HG03039 (cell line): Measurements from ENCODE around the gene MAN1A1.
"Not testable (repeated sequence)": the region's sequence is repeated elsewhere in the genome, so short reads cannot be mapped to it uniquely, and the experiment has no call there.

ENCODE experiments used
- ATAC-seq: cut with Tn5 transposase; IDR thresholded peaks from one replicate; pipeline ENCODE4 v1.9.1; 2021; ENCODE audit warnings: mild to moderate bottlenecking, moderate library complexity; ENCODE audit not compliant: unreplicated experiment

MAN1A1 gene

DNA sequence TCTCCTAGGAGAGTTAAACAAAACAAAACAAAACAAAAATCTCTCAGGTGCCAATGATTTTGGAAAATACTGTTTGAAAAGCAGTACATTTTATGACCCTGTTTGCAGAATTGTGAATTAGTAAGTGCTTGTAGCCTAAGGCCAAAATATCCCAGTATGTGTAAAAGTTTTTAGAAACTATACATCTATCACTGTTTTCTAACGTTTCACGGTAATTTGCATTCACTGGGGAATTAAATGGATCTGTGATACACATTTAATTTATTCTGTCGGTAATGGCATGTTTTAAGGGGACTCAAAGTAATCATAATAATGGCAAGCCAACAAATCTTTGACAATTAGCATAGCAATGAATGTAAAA lies 175.5 kb downstream of the MAN1A1 start:
- no peak for ATAC-seq

DNA sequence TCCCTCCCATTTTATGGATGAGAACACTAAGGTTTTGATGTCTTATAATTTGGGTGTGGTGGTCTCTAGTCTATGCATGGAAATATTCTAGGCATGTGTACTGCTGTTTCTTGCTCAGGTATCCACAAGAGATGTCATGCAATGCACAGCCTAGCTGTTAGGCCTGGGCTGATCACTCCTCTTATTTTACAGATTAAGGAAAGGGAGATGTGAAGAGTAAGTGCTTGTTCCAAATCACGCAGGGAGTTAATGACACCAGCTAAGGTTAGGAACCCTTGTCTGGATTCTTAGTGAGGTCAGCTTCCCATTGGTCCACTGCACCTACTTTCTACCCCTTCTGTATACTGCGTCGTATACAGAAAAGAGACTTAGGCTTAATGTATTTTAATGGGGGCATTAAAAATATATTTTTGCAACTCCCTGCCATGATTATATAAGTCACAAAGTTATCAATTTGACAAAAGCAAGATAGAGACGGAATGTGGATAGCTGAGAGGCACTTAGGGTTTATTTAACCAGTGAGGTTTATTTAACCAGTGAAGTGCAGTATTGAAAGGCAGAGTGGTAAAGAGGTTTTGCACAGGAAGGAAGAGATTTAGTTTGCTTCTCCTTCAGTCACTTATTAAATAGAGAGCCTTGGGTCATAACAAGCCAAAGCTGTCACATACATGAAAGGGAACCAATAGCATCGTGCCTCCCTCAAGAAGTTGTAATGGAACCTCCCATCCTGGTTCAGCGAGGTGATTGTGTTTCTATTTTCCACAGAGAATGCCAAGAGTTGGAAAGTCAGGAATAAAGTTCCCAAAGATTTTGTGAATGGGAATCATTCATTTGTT lies 176.1 kb downstream of the MAN1A1 start:
- no peak for ATAC-seq

DNA sequence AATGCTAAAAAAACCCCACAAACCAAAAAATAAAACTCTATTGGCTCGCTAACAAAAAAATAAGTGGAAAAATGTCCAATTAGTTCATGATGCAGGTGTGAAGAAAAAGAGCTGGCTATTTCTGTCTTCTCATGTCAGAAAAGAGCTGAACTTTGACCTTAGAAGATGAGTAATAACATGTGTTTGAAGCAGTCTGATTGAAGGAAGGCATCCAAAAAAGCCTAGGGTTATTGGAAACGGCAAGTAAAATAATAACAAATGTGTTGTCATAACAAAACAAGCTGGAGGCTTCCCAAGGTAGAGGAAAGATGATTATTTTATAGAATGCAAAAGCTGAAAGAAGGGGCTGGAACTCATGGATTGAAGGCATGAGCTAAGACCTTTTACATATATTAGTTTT lies 176.7 kb downstream of the MAN1A1 start:
- no peak for ATAC-seq

DNA sequence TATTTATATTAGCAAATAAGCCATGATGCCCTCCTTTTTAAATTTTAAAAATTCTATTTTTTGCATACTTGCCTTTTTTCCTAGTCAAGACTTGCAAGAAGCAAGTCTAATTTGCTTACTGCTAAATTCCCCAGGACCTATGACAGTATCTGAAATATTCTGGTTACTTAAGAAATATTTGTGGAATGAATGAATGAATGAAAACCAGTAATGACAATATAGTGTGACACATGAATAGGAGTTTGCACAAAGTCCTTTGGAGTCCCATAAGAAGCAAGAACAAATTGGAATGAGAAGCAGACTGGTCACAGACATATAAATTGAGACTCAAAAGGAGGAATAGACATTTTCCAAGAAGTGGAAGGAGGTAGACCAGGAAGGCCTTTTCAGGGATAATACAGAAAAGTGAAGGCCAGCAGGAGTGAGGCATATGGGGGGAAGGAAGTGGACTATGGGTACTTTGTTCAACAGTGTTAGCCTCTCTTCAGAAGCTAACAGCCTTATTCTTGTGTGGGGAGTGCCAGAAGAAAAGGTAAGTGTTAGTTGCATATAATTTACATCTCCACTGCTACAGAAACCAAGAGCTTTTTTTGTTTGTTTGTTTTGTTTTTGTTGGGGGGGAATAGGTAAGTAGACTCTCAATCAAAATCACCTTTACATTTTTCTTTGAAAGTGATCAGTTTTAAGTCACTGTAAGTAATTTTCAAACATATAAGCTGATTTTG lies 177.5 kb downstream of the MAN1A1 start:
- no peak for ATAC-seq

DNA sequence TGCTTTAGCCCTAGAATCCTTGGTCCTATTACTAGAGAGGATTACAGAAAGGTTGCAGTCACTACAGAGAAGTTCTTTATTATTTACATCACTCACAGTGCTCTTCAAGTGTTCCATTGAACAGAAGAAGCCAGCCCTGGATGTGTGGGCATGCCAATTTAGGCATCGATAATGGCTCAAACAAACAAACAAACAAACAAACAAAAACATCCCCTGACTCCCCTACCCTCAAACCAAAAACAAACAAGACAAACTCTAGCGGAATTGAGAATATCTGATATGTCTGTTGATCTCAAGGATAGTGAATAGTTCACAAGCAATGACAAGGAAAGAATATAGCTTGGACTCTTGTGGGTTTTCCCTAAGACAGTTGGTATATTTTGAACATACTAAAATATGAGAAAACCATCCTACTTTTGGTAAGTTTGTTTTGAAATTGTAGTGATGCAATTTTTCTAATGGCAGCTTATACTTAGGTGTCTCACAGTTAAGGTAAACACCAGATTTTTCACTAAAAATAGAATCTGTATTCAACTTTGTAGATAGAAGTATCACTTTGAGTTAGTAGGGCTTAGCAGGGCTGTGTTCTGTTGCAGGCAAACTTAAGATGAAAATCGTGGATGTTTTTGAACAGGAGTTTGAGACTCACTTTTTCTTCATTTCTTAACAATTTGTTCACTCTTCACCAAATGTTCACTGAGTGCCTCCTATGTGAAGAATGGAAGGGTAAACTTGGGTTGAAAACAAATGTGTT lies 178.3 kb downstream of the MAN1A1 start:
- no peak for ATAC-seq

DNA sequence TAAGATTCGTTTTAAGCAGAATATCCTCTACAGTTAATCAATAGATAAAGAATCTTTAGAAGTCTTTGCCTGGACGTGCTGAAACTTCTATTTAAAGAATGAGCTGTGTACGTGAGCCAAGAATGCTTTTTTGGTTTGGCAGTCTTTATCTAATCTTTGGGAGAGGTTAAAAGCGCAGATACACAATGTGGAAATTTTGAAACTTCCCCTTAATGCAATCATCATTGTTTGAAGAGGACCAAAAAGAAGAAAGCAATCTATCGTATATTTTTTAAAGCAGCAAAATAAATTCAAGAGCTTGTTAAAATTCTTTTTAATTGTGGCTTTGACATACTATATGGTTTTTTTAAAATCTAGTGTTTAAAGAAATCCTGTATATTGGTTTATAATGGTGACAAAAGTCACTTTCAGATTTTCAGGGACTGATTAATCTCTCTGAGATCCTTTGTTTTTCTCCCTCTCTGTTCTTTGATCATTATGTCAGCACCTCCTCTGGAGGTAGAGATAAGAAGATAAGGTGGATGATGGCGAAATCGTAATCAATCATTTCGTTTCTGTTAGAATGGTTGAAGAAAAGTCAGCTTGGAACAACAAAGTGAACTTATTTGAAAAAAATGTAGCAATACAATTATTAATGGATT lies 179.0 kb downstream of the MAN1A1 start:
- no peak for ATAC-seq

DNA sequence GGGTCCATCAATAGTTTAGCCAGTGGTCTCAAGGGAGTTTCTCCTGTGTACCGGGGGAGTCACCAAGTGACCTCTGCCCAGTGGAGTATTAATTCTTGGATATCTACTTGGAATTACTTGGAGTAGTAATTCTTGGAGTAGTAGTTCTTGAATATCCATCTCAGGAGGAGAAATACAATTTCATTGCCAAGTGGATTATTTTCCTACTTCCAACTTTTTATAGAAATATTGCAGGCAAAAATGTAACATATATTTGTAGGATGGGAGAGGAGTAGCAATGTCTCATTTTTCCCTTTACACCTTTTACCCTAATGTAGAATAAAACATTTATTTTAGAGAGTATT lies 179.5 kb downstream of the MAN1A1 start:
- ATAC-seq, result no peak

DNA sequence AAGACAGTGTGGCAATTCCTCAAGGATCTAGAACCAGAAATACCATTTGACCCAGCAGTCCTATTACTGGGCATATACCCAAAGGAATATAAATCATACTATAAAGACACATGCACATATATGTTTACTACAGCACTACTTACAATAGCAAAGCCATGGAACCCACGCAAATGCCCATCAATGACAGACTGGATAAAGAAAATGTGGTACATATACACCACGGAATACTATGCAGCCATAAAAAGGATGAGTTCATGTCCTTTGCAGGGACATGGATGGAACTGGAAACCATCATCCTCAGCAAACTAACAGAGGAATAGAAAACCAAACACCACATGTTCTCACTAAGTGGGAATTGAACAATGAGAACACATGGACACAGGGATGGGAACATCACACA lies 180.2 kb downstream of the MAN1A1 start:
- not testable (repeated sequence) for ATAC-seq

DNA sequence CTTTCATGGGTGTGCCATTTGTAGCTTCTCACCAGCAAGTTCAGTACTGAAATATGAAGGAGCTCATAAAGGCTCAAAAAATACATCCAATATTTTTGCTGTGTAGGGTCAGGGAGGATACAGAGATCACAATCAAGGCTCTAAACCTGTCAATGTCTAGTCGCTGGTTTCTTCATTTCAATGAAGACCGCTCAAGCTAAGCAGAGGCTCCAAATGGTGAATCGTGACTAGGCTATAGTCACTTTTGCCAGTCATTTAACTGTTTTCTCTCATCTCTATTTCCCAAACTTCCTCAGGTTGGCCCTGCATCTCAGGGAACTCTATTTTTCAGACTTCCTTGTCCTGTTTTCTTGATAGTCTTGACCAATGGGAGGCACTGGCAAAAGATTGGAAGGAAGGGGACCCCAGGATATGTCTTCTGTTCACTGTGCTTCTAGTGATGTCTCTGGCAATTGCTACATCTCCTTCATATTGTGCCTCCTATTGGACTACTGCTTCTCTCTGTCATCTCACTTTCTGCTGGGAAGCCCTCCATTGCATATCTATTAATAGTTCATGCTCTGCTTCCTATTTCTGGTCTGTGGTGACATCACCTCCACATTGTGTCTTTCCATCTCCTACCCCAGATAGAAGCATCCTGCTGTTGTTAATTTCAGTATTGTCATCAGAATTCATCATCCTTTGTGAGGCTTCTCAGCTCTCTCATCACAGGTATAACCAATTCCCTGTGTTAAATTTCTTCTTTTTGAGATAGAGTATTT lies 183.4 kb downstream of the MAN1A1 start:
- no peak for ATAC-seq

DNA sequence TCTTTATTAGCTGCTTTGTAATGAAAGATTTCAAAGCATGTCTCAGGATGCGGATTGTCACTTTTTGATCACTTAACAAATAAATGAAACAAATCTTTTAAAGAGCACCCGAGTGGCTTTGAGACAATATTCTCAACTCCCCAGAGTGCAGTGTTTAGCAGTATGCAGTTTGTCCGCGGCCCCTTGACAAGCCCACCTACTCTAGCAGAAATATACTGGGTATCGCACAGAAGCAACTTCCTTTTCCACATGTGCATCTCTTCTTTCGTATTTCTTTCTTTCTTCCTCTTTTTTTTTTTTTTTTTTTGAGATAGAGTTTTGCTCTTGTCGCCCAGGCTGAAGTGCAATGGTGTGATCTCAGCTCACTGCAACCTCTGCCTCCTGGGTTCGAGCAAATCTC lies 186.6 kb downstream of the MAN1A1 start:
- no peak for ATAC-seq

DNA sequence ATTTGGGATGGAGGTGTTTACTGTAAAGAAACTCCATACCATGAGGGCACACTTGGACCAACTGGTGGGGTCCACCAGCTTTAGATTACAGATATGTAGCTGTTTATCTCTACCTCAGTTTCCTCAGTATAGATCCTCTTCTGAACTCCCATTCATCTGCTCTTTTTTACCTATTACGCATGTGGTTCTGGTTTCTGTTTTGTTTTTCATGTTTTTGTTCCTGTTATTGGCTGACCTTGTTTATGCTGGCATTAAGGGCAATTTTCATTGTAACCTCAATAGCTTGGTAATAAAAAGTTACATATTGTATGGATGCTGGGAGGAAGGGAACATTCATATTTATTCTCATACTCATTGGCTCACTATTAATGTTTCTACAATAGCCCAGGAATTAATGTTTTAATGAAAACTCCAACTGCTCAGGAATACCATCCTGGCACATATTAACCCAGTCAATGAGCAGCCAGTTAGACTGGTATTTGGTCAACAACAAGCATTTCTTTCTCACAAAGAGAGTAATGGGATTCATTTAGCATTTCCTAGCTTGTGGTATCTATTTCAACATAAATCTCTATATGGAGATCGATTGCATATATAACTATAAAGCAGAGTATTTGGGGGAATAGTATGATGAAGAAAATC lies 187.3 kb downstream of the MAN1A1 start:
- ATAC-seq, result no peak

DNA sequence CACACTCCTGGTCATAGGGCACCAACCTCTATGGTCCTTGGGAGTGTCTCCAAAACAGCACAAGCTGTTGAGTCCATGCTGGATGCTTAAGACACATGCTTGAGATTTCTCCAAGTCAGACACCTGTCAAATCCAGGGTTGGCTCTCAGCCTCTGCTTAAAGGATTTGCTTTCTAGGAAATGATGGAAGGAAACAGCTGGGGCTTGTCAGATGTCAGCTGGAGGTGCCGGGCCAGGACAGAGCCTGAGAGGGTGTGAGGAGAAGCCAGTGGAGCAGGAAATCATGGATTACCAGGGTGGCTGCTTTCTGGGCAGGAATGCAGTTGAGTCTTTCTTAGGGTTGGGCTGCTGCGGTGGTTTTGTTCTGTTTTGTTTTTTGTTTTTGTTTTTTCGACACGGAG lies 188.1 kb downstream of the MAN1A1 start:
- ATAC-seq, result no peak

DNA sequence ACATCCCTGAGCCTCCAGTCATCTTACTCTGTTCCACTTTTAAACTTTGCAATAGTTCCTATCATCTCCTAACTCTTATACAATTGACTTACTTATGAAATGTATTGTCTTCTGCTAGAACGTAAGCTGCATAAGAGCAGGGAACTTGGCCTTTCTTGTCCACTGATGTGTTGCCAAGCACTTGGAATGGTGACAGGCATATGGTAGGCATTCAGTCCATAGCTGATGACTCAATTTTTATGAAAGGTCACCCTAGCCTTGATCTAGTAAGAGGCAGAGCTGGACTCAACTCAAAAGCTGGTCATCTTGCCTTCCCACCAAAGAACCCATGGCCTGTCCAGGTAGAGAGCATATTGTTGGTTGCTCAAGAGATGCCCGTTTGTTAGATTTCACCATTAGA lies 188.7 kb downstream of the MAN1A1 start:
- no peak for ATAC-seq

DNA sequence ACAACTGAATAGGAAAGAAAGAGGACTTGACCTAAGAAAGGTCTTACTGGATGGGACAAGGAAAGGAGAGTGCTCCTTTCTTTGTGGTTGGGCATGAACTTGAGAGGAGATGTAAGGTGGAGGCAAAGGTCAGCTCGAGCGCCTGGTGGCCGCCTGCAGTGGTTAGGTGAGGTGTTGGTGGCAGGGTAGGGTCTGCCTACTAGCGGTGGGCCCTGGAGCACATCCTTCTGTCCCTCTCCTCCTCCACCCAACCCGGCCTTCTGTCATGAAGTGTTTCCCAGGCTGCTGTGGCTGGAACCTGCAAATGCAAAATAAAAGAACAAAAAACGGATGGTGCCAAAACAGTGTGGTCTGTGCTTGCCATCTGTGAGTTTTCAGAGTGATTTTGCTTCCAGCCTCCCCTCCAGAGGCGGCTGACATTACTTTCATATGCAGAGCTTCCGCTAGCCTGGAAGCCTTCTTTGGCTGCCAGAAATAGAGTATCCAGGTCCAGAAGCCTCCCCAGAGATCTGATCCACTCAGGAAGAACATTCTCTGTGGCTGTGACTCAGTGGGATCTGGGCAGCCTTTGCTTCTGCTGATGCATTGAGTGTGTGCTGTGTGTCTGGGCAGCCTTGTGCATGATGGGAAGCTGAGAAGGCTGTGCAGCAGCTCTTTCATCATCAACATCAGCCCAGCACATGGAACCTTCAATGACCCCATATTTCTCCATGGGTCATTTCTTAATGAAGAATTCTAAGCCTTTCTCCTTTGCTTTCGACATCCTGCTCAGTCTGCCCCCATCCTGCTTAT lies 191.3 kb downstream of the MAN1A1 start:
- ATAC-seq, result no peak

DNA sequence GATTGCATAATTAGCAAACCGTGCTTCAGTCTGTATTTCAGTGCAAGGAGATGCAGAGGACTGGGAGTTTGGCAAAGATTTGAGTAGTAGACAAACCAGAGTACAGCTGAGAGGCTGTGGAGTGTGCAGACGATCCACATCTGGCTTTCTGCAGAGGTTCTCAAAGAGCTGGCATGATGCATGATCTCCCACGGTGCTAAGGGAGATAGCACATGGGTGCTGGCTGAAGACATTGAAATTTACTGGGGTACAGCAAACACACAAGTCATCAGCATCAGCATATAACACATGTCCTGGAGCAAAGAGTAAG lies 192.1 kb downstream of the MAN1A1 start:
- ATAC-seq, result no peak

DNA sequence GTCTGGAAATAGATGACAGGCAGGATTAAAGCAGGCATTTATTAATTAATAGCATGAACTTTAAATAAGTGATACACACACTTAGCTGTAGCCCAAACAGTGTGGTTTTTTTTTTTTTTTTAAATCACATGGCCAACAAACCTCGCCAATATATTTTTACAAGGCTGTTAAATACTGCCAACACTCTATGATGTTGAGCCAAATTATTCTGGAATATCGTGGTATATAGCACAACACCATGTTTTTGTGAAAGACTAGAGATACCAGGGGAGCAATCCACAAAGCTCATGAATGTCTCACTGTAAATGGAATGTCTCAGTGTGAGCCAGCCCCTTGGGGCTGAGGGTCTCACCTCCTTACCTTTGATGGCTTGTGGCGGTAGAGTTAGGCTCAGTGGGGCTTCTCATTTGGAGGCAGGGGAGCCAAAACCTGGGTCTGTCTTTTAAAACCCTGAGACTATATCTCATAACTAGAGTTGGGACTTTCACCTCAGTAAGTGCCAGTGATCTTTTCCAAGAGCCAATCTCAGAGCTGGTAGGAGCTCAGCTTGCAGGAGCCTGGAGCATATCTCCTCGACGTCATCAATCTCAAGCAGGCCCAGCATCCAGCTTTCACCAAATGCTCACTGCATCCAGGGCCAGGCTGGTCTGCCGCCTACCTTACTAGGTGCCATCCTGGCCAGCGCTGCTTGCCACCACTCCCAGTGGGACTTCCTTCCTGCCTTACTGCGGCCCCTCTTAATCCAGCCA lies 192.6 kb downstream of the MAN1A1 start:
- ATAC-seq, result no peak

DNA sequence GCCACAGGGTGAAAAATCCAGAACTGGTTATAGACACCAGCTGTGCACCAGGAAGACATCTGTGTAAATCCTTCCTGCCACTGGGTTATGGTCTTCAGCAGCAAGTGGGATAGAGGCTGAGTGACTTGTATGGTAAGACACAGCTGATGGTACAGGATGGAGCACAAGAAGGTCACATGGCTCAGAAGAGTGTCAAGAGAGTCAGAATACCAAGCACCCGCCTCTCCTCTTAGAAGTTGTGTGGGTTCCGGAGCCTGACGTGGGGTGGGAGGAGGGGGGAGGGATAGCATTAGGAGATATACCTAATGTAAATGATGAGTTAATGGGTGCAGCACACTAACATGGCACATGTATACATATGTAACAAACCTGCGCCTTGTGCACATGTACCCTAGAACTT lies 193.5 kb downstream of the MAN1A1 start:
- ATAC-seq, result not testable (repeated sequence)

DNA sequence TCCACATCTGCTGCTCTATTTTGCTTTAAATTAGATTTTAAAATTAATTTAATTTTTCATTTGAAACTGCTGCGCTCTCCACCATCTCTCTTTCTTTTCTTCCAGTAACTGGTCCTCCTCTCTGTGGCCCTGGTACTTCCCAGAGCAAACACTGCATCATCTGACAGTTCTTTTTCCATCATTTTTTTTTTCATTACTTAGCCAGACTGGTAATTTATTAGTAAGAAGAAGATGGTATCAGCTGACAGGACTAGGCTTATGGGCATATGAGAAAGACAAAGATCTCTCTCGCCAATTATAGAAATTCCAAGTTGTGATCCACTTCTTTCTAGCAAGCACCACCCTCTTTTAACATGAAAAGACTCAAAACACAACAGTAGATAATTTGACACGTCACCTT lies 197.4 kb downstream of the MAN1A1 start:
- ATAC-seq, result no peak
